Kidney (tissue), 14 donors: ENCODE measurements around the gene CNOT4. TPM values are rescaled to one million over a fixed set of nuclear protein-coding genes. Genes with fewer than 3 reads are reported as not detected.

Experiments
- DNase-seq, 5 donors: peaks; one replicate each; pipeline ENCODE4 v3.0.0-alpha.2; 2013 to 2020
- FAIRE-seq: peaks from 2 replicates; lab custom pipeline; 2012; peaks lifted over from hg19 to GRCh38; lab: Jason Lieb, UNC
- H3K27ac ChIP-seq, 2 donors: one replicate each; pipeline ENCODE4 v1.7.0; 2013; ENCODE audit warnings: low read depth in 2 of 2, low read length in 2 of 2, inconsistent platforms in 1 of 2
- H3K27me3 ChIP-seq: one replicate; pipeline ENCODE4 v1.7.1; 2013; ENCODE audit warnings: low read length, inconsistent platforms; ENCODE audit not compliant: control insufficient read depth, insufficient read depth
- H3K36me3 ChIP-seq, 3 donors: one replicate each; pipeline versions ENCODE4 v1.7.0 to v1.7.1; 2013; ENCODE audit warnings: low read length in 3 of 3, control low read depth in 1 of 3, inconsistent platforms in 1 of 3; ENCODE audit not compliant: insufficient read depth in 3 of 3, control insufficient read depth in 2 of 3
- H3K4me1 ChIP-seq, 3 donors: one replicate each; pipeline versions ENCODE4 v1.7.0 to v1.7.1; 2013; ENCODE audit warnings: low read length in 3 of 3, inconsistent platforms in 1 of 3, low read depth in 1 of 3; ENCODE audit not compliant: control insufficient read depth in 2 of 3, insufficient read depth in 2 of 3
- H3K4me3 ChIP-seq, 3 donors: one replicate each; pipeline versions ENCODE4 v1.7.0 to v1.8.1; 2013; ENCODE audit warnings: low read length in 3 of 3, control low read depth in 1 of 3, inconsistent platforms in 1 of 3
- H3K9ac ChIP-seq, 3 donors: one replicate each; pipeline versions ENCODE4 v1.7.0 to v1.7.1; 2013; ENCODE audit warnings: low read length in 3 of 3, control low read depth in 1 of 3, inconsistent platforms in 1 of 3
- H3K9me3 ChIP-seq, 3 donors: one replicate each; pipeline versions ENCODE4 v1.7.0 to v1.7.1; 2013; ENCODE audit warnings: low read length in 3 of 3, control low read depth in 1 of 3, inconsistent platforms in 1 of 3; ENCODE audit not compliant: control insufficient read depth in 2 of 3, insufficient read depth in 1 of 3
- intact Hi-C: fragments of 100-400 bp; cut with DNase I; formaldehyde crosslinking; loops from one replicate; pipeline ENCODE4 v1.11.1; 2022
- polyA plus RNA-seq: library from polyadenylated mRNA; stranded (reverse); fragments of 350-450 nt; fragmentation: Illumina TruSeq; extraction: RNeasy Lipid Tissue Mini Kit (QIAGEN cat#74804); gene quantifications from one replicate; pipeline ENCODE4 v1.2.3, GENCODE V29; 2014; ENCODE audit warnings: low read depth, low replicate concordance; ENCODE audit not compliant: insufficient read depth
- total RNA-seq: library from RNA; stranded (reverse); fragmentation: NEBNext Ultra II Directional; extraction: Animal tissue kit (Norgen Biotek cat#: 25700); gene quantifications from one replicate; pipeline ENCODE4 v1.2.1, GENCODE V29; 2021
- TF ChIP-seq, protein P1 (sequence below): IDR thresholded peaks from 3 replicates; pipeline ENCODE4 v1.5.1; 2012; ENCODE audit warnings: mild to moderate bottlenecking, moderate library complexity, borderline replicate concordance; ENCODE audit not compliant: insufficient read depth; ENCODE audit errors: extremely low read depth
- donor health status: control.
- donor health status: control.
- donor health status: control.
- donor health status: control.
- donor health status: control.
- donor health status: DM: yes; HTN: yes; CAD: no.
- donor health status: Normal renal cell carcinoma (clear cell type).

Gene CNOT4
- total and polyA plus RNA-seq, 2 donors from 2014 or later, result 8.4 to 26.2 TPM

DNA sequence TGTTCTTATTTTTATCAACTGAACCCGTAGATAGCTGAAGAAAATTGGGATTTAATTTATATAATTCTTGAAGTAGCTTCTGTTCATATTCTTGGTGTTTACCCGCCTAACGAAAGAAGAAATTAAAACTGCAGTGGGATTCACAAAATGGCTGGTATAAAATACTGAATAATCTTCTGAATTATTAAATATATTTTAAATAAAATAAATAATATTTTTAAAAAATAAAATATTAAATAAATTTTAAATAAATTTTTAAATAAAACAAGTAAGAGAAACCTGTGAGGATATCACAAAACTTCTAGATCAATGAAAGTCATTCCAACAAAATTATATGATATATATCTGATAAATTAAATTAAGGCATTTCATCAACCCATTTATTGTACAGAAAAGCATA lies 99.4 kb downstream of the CNOT4 start:
- H3K9ac ChIP-seq, result no peak overlapping the region
- no peak overlapping the region for H3K4me3 ChIP-seq
- peaks cover 0 to 6% (median 0%) of the 10 kb centered on the region in 3 donors for H3K36me3 ChIP-seq
- intact Hi-C loops, result no loop called here
- peak; percentile 37 for FAIRE-seq
- TF ChIP-seq, protein P1, sequence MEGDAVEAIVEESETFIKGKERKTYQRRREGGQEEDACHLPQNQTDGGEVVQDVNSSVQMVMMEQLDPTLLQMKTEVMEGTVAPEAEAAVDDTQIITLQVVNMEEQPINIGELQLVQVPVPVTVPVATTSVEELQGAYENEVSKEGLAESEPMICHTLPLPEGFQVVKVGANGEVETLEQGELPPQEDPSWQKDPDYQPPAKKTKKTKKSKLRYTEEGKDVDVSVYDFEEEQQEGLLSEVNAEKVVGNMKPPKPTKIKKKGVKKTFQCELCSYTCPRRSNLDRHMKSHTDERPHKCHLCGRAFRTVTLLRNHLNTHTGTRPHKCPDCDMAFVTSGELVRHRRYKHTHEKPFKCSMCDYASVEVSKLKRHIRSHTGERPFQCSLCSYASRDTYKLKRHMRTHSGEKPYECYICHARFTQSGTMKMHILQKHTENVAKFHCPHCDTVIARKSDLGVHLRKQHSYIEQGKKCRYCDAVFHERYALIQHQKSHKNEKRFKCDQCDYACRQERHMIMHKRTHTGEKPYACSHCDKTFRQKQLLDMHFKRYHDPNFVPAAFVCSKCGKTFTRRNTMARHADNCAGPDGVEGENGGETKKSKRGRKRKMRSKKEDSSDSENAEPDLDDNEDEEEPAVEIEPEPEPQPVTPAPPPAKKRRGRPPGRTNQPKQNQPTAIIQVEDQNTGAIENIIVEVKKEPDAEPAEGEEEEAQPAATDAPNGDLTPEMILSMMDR, result no peak
- H3K9me3 ChIP-seq, result no peaks in the 10 kb centered on the region
- H3K27me3 ChIP-seq, result no peaks in the 10 kb centered on the region
- H3K4me1 ChIP-seq, result no peaks in the 10 kb centered on the region
- no peak overlapping the region for H3K27ac ChIP-seq
- no peak for DNase-seq

DNA sequence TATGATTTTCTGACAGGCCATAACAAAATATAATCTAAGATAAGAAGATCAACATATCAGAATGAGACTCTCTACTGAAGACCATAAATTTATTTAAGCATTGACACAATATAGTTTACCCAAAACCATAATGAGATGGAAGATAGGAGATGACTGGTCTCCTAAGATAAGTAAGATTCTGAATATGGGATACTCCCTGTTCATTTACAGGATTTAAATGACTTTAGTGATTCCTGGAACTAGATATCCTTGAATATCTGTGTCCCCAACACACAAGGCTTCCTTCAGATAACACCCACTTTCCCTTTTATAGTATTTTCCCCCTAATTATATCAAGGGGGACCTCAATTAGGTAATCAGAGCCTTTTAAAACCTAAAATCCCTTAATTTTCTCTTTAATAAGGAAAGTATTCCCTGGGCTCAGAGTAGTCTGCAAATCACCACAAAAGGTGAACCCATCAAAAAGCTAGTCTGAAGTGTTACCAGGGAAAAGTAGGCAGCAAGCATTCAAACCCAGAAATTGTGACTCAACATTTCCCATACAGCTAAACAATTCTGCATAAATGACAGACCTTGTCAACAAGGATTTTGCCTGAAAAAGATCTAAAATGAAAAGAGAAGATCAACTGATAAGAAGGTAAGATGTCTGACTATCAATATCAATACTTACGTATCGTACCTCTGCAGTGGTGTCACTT lies 99.9 kb downstream of the CNOT4 start:
- TF ChIP-seq, protein P1, result no peak
- FAIRE-seq, result no peak
- intact Hi-C loops, result no loop called here

DNA sequence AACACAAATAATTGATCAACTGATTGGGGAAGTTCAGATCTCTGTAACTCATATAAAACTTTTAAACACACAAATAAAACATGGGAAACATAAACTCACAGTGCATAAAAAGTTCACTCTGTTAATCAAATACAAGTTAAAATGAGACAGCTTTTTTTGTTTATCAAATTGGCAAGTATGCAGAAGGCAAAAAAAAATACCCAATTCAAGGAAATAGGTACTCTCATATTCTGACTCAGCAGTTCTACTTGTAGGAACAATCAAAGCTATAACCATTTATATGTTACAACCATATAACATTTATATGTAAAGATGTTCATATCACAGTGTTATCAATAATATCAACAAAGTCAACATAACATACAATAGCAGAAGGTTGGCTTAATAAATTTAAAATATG lies 102.0 kb downstream of the CNOT4 start:
- Histone ChIP-seq H3K27me3 (no peaks in the 10 kb centered on the region), H3K4me1 (no peaks in the 10 kb centered on the region), H3K4me3 (no peak overlapping the region), H3K9ac (no peak overlapping the region), H3K27ac (no peak overlapping the region), H3K9me3 (no peaks in the 10 kb centered on the region), H3K36me3 (peaks cover 0 to 6% (median 0%) of the 10 kb centered on the region in 3 donors)
- intact Hi-C loops, result no loop called here
- no peak for FAIRE-seq
- no peak for DNase-seq
- TF ChIP-seq, protein P1, result no peak

More for the DNA sequence above, 99.9 kb downstream of the CNOT4 start:
- no peaks in the 10 kb centered on the region for H3K4me1 ChIP-seq
- H3K36me3 ChIP-seq, result peaks cover 0 to 6% (median 0%) of the 10 kb centered on the region in 3 donors
- H3K9me3 ChIP-seq, result no peaks in the 10 kb centered on the region
- H3K27ac ChIP-seq, result no peak overlapping the region
- H3K9ac ChIP-seq, result no peak overlapping the region
- no peak for DNase-seq
- no peak overlapping the region for H3K4me3 ChIP-seq
- H3K27me3 ChIP-seq, result no peaks in the 10 kb centered on the region

DNA sequence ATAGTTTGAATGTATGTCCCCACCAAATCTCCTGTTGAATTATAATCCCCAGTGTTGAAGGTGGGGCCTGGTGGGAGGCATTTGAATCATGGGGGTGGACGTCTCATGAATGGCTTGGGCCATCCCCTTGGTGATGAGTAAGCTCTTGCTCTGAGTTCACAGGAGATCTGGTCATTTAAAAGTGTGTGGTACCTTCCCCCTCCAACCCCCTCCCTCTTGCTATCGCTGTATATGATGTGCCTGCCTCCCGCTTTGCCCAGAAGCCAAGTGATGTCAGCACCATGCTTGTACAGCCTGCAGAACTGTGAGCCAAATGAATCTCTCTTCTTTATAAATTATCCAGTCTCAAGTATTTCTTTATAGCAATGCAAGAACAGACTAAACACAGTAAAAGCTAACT lies 103.0 kb downstream of the CNOT4 start:
- FAIRE-seq (no peak), DNase-seq (no peak)
- H3K4me1 ChIP-seq, result no peaks in the 10 kb centered on the region
- no peak overlapping the region for H3K4me3 ChIP-seq
- TF ChIP-seq, protein P1, result no peak
- no peaks in the 10 kb centered on the region for H3K27me3 ChIP-seq
- H3K9ac ChIP-seq, result no peak overlapping the region
- intact Hi-C loops, result no loop called here
- no peaks in the 10 kb centered on the region for H3K9me3 ChIP-seq
- peaks cover 0 to 6% (median 0%) of the 10 kb centered on the region in 3 donors for H3K36me3 ChIP-seq
- H3K27ac ChIP-seq, result no peak overlapping the region
